Measurements from ENCODE around the gene ZNF474.

- TF ChIP-seq CTCF (IDR thresholded peaks at IDR 0.05) (no peak), EZH2 (IDR thresholded peaks at IDR 0.05) (no peak)
These were observed 46.5 kb downstream of the ZNF474 start for GRCh38 chr5:122175852-122176251.
